Progenitor cell of endocrine pancreas (in vitro differentiated cells): Measurements from ENCODE around the gene SLFN12L. TPM values are rescaled to one million over a fixed set of nuclear protein-coding genes. Genes with fewer than 3 reads are reported as not detected.

Experiments used
- DNase-seq: peaks from one replicate; pipeline ENCODE4 v3.0.0; 2021; ENCODE audit warnings: low spot score; ENCODE audit not compliant: unreplicated experiment
- H3K27ac Mint-ChIP-seq: 2 replicates; pipeline ENCODE4 v1.8.0; 2021; ENCODE audit warnings: mild to moderate bottlenecking, moderate library complexity, mixed read lengths
- H3K27me3 Mint-ChIP-seq: 2 replicates; pipeline ENCODE4 v1.8.0; 2021; ENCODE audit warnings: mixed read lengths
- H3K36me3 Mint-ChIP-seq: 2 replicates; pipeline ENCODE4 v1.8.0; 2022; ENCODE audit warnings: mixed read lengths; ENCODE audit not compliant: insufficient read depth
- H3K4me1 Mint-ChIP-seq: 2 replicates; pipeline ENCODE4 v1.8.0; 2021; ENCODE audit warnings: low read depth, mixed read lengths
- H3K4me3 Mint-ChIP-seq: 2 replicates; pipeline ENCODE4 v1.8.0; 2021; ENCODE audit warnings: low read depth, mild to moderate bottlenecking, moderate library complexity, mixed read lengths
- H3K9me3 Mint-ChIP-seq: 2 replicates; pipeline ENCODE4 v1.8.0; 2021; ENCODE audit warnings: low read depth, mixed read lengths
- total RNA-seq: library from RNA; stranded (reverse); gene quantifications from 2 replicates; pipeline ENCODE4 v1.2.1, GENCODE V29; 2021
- TF ChIP-seq, protein P1 (sequence below): fragments of 200-600 bp; sonication (generic); IDR thresholded peaks from one replicate; pipeline ENCODE4 v1.5.0; 2021; ENCODE audit warnings: antibody characterized with exemption, mild to moderate bottlenecking; ENCODE audit not compliant: unreplicated experiment

SLFN12L gene
- total RNA-seq, 1 donor from 2014 or later, result not detected

DNA sequence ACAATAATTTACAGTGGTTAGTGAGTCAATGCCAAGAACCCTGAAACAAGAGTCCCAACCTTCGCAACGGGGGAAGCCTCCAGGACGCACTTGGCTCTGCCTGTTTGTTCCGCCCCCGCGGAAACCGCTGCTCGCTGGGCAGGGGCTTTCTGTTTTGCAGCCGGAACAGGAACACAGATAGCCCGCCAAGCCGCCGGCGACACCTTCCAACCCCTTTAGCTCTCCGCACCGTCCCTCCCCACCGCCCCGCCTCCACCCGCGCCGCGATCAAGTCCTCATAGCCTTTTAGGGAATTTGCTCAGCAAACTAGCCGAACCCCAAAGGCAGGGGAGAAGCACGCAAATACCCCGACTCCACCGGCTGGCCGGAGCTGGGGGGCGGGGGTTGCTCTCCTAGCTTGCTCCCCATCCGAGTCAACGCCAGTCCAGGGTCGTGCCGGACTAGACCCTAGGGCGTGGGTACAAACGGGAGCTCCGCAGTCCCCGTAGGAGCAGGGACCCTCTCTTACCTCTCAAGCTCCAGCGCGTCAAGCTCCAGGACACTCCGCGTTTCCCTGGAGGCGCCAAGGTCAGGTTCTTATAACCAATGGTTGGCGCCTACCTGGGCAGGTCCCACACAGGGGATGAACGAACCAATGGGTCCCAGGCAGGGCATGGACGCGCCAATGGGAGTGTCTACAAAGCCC lies 89.1 kb downstream of the SLFN12L start, which contains the start of gene SLFN13:
TSS of gene SLFN13 (minus strand) at position 553 of the 685 bp plus-strand sequence. CDS start 3,086 bp downstream, outside the sequence.
- peak within 1 kb of the TSS; percentile 93 for H3K27ac Mint-ChIP-seq
- peaks cover 28% of the 10 kb centered on the region for H3K27me3 Mint-ChIP-seq
- H3K9me3 Mint-ChIP-seq, result no peaks in the 10 kb centered on the region
- TF ChIP-seq, protein P1, sequence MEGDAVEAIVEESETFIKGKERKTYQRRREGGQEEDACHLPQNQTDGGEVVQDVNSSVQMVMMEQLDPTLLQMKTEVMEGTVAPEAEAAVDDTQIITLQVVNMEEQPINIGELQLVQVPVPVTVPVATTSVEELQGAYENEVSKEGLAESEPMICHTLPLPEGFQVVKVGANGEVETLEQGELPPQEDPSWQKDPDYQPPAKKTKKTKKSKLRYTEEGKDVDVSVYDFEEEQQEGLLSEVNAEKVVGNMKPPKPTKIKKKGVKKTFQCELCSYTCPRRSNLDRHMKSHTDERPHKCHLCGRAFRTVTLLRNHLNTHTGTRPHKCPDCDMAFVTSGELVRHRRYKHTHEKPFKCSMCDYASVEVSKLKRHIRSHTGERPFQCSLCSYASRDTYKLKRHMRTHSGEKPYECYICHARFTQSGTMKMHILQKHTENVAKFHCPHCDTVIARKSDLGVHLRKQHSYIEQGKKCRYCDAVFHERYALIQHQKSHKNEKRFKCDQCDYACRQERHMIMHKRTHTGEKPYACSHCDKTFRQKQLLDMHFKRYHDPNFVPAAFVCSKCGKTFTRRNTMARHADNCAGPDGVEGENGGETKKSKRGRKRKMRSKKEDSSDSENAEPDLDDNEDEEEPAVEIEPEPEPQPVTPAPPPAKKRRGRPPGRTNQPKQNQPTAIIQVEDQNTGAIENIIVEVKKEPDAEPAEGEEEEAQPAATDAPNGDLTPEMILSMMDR, result no peak
- DNase-seq, result peak; percentile 49
- H3K4me1 Mint-ChIP-seq, result peaks cover 10% of the 10 kb centered on the region
- peak within 1 kb of the TSS; percentile 79 for H3K4me3 Mint-ChIP-seq
- no peaks in the 10 kb centered on the region for H3K36me3 Mint-ChIP-seq

DNA sequence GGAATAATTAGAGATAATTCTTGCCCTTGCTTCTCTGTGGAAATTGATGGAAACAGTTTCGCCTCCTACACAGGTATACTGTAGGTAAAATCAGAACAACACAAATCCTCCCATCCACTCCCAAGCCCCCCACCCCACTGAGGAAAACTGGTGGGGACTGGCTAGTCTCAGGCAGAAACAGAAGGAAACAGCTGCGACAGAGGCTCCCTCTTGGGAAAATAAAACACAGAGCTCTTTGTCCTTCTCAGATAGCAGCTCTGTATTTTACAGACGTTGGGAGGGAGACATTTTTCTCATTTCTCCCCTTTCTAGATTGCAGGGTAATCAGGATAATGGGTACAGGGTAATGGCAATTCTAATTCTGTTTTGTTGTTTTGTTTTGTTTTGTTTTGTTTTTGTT lies 90.0 kb downstream of the SLFN12L start:
- Mint-ChIP-seq H3K4me1 (peaks cover 8% of the 10 kb centered on the region), H3K9me3 (no peaks in the 10 kb centered on the region), H3K27ac (peak overlapping the region; percentile 92), H3K36me3 (no peaks in the 10 kb centered on the region), H3K4me3 (peak overlapping the region; percentile 79), H3K27me3 (peaks cover 22% of the 10 kb centered on the region)
- DNase-seq, result no peak
- TF ChIP-seq, protein P1, result no peak

DNA sequence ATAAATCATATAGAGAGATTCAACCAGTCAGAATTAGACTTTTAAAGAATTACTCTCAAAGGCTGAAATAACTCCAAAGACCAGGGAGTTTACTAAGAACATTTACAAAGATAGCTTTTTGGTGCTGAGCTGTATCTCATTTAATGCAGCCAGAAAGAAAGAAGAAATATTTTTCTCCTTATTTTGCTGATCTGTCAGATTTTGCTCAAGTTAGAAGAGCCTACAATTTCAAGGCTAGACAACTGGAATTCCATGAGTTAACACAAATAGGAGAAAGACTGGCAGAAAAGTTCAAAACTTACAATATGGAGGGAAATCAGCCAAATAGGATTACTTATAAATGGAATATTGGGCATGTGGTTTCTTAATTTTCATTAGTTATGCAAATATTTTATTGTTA lies 99.0 kb downstream of the SLFN12L start:
- no peak overlapping the region for H3K4me3 Mint-ChIP-seq
- DNase-seq, result no peak
- TF ChIP-seq, protein P1, result no peak
- H3K9me3 Mint-ChIP-seq, result no peaks in the 10 kb centered on the region
- H3K27me3 Mint-ChIP-seq, result no peaks in the 10 kb centered on the region
- peaks cover 3% of the 10 kb centered on the region for H3K4me1 Mint-ChIP-seq
- H3K36me3 Mint-ChIP-seq, result no peaks in the 10 kb centered on the region
- H3K27ac Mint-ChIP-seq, result no peak overlapping the region

DNA sequence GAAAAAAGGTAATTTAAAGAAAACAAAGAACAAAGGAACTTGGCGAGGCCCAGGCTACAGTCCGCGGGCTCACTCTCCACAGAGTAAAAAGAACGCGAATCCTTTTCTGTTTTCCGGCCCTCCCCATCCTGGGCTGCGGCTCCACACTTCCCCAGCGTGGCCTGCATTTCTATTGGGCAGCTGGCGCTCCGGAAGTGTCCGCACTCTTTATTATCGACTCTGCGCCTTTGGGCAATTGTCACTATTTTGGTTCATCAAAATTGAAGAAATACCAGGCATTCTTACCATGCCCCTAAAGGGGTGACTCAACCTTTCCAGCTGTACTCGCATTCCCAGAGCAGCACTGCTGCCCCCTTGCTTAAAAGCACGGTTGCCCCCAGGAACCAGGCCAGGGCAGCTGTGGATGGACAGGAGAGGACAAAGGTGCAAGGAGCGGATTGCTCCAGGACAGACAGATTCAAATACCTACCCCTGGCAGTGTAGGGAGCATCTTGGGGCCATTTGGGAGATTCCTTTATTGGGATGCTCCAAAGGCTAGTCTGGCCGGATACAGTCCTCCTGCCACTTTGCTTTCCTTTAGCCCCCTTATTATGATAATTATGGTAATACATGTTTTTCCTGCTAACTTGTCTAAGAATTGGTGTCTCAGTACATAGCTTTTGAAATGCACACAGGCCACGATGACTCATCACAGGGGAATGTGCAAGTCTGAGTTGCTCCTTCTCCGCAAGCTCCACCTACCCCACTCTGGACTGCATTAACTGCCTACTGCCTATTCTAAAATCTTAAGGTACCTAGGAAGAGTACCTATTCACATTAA lies 104.2 kb downstream of the SLFN12L start:
- H3K4me3 Mint-ChIP-seq, result peak overlapping the region; percentile 87
- TF ChIP-seq, protein P1, result no peak
- H3K9me3 Mint-ChIP-seq, result peaks cover 9% of the 10 kb centered on the region
- H3K27me3 Mint-ChIP-seq, result no peaks in the 10 kb centered on the region
- peaks cover 9% of the 10 kb centered on the region for H3K4me1 Mint-ChIP-seq
- peak; percentile 13 for DNase-seq
- H3K36me3 Mint-ChIP-seq, result peaks cover 8% of the 10 kb centered on the region
- peak overlapping the region; percentile 95 for H3K27ac Mint-ChIP-seq
